Right atrium auricular region (tissue), 2 donors: ENCODE measurements around the gene RNF20. TPM values are rescaled to one million over a fixed set of nuclear protein-coding genes. Genes with fewer than 3 reads are reported as not detected.

Experiments
- DNase-seq: peaks from one replicate; pipeline ENCODE4 v3.0.0-alpha.2; 2019; ENCODE audit warnings: low spot score
- H3K27ac ChIP-seq, 2 donors: fragments of 200-600 bp; sonication (generic); 1 replicate in 1 of 2; 2 replicates in 1 of 2; pipeline ENCODE4 v1.5.1; 2016 to 2019
- H3K27me3 ChIP-seq, 2 donors: fragments of 200-600 bp; sonication (generic); one replicate each; pipeline versions ENCODE4 v1.5.1 to v1.6.0; 2017 to 2019
- H3K36me3 ChIP-seq: fragments of 200-600 bp; sonication (generic); one replicate; pipeline ENCODE4 v1.5.1; 2016
- H3K4me1 ChIP-seq, 2 donors: fragments of 200-600 bp; sonication (generic); one replicate each; pipeline versions ENCODE4 v1.5.1 to v1.6.0; 2017 to 2019
- H3K4me3 ChIP-seq, 2 donors: fragments of 200-600 bp; sonication (generic); 1 replicate in 1 of 2; 2 replicates in 1 of 2; pipeline ENCODE4 v1.5.1; 2017 to 2019; ENCODE audit warnings: mild to moderate bottlenecking in 1 of 2, moderate library complexity in 1 of 2
- H3K9me3 ChIP-seq, 2 donors: fragments of 200-600 bp; sonication (generic); one replicate each; pipeline ENCODE4 v1.5.1; 2019
- total RNA-seq, 2 donors: library from RNA; depleted of rRNA; stranded (reverse); fragments of >200 nt; gene quantifications; one replicate each; pipeline ENCODE4 v1.1.0, GENCODE V29; 2016
- TF ChIP-seq, protein P1 (sequence below), 2 donors: fragments of 200-600 bp; sonication (generic); IDR thresholded peaks; one replicate each; pipeline ENCODE4 v1.5.1; 2019; ENCODE audit warnings: antibody characterized with exemption in 2 of 2

Gene RNF20
- total RNA-seq, 2 donors from 2014 or later = 18.0 to 22.7 TPM

DNA sequence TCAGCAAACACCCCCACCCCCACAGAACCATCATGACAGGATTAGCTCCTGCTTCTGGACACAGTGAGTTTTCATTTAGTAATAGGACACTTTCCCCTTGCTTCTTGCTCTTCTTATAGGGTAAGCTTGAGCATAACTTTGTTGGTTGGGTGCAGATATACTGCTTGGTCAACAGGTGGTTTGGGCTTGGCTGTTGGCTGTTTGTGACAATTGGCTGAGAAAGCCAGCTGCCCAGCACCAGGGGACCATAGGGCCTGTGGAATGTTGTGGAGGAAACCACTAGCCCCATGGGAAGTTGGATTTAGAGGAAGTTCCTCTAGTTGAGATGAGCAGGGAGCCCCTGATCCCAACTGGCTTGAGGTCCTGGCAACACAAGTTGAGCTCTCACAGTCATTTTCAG lies 30.6 kb downstream of the RNF20 start:
- Histone ChIP-seq H3K27me3 (no peaks in the 10 kb centered on the region), H3K9me3 (no peaks in the 10 kb centered on the region), H3K4me3 (no peak overlapping the region), H3K27ac (no peak overlapping the region), H3K36me3 (peaks cover 64% of the 10 kb centered on the region), H3K4me1 (no peaks in the 10 kb centered on the region)
- no peak for DNase-seq
- TF ChIP-seq, protein P1, sequence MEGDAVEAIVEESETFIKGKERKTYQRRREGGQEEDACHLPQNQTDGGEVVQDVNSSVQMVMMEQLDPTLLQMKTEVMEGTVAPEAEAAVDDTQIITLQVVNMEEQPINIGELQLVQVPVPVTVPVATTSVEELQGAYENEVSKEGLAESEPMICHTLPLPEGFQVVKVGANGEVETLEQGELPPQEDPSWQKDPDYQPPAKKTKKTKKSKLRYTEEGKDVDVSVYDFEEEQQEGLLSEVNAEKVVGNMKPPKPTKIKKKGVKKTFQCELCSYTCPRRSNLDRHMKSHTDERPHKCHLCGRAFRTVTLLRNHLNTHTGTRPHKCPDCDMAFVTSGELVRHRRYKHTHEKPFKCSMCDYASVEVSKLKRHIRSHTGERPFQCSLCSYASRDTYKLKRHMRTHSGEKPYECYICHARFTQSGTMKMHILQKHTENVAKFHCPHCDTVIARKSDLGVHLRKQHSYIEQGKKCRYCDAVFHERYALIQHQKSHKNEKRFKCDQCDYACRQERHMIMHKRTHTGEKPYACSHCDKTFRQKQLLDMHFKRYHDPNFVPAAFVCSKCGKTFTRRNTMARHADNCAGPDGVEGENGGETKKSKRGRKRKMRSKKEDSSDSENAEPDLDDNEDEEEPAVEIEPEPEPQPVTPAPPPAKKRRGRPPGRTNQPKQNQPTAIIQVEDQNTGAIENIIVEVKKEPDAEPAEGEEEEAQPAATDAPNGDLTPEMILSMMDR (IDR thresholded peaks at IDR 0.05) = no peak

DNA sequence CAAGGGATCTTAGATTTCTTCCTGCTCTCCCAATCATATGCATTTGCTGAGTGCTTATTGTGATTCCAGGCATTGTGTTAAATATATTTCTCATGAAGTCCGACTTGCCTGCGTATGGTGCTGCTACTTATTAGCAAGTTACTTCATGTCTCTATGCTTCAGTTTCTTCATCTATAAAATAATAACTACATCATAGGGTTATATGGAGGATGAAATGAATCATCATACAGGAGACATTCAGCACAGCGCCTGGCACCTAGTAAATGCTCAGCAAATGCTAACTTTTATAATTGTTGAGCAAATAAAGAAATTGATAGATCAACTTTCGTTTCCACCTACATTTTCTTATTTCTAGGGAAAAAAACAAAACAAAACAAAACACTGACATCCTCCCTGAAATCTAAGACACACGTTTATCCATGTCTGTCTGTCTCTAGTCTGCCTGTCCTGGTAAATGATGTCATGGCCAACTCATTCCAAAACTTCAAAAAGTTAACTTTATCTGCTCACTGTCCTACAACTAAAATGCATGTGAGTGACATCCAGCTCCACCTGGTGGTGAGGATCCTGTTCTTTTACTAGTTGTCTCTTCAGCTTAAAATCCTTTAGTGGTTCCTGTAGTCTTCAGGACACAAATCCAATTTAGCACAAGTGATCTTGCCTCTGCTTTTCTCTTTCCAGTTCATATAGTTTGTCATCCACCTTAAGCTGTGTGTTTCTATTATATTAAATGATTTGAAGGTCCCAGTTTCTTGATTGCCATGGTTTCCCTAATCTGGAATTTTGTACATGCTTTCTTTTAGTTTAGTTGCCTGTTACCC lies 33.5 kb downstream of the RNF20 start:
- peaks cover 44% of the 10 kb centered on the region for H3K36me3 ChIP-seq

DNA sequence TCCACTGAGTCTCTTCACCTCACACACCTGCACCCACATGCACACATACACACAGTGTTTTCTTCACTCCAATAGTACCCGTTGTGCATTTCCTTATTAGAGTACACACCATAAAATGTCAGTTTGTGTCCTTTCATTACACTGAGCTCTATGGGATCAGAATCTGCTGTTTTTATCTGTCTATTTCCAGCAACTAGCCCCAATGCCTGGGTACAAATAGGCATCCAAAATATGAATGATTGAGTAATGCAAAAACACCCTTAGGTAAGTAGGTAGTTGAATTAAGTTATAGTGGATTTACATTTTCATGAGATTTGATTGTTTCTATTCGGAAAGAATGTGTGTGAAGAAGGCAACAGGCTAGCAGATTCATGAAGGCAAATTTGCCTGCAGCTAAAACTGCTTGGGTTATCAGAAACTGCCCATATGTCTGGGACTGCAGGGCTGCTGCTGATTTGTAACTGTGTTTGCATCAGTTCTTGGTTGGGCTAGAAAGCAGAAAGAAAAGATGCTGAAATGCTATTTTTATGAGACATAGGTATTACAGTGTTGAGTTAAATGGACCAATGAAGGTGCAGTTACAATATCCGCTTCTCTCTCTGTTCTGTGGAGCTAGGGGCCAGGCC lies 34.2 kb downstream of the RNF20 start:
- no peaks in the 10 kb centered on the region for H3K27me3 ChIP-seq
- no peak for DNase-seq
- H3K27ac ChIP-seq = no peak overlapping the region
- peaks cover 0 to 8% of the 10 kb centered on the region in 2 donors for H3K4me1 ChIP-seq
- H3K9me3 ChIP-seq = no peaks in the 10 kb centered on the region
- TF ChIP-seq, protein P1 (IDR thresholded peaks at IDR 0.05) = no peak
- peaks cover 37% of the 10 kb centered on the region for H3K36me3 ChIP-seq
- no peak overlapping the region for H3K4me3 ChIP-seq

More for the DNA sequence above, 33.5 kb downstream of the RNF20 start:
- H3K27ac ChIP-seq = no peak overlapping the region
- H3K4me3 ChIP-seq = no peak overlapping the region
- H3K9me3 ChIP-seq = no peaks in the 10 kb centered on the region
- TF ChIP-seq, protein P1 (IDR thresholded peaks at IDR 0.05) = peak in 1 of 2 donors; percentile 50
- DNase-seq = no peak
- peaks cover 0 to 8% of the 10 kb centered on the region in 2 donors for H3K4me1 ChIP-seq
- no peaks in the 10 kb centered on the region for H3K27me3 ChIP-seq

GRCh38 chr9:101569741-101570501 lies 36.3 kb downstream of the RNF20 start:
- TF ChIP-seq, protein P1 (IDR thresholded peaks at IDR 0.05) = no peak
- Histone ChIP-seq H3K36me3 (peaks cover 17% of the 10 kb centered on the region), H3K9me3 (no peaks in the 10 kb centered on the region), H3K4me1 (peaks cover 0 to 8% of the 10 kb centered on the region in 2 donors), H3K27me3 (no peaks in the 10 kb centered on the region), H3K27ac (no peak overlapping the region), H3K4me3 (no peak overlapping the region)
- no peak for DNase-seq

- TF ChIP-seq, protein P1 (IDR thresholded peaks at IDR 0.05) = no peak
- H3K27me3 ChIP-seq = no peaks in the 10 kb centered on the region
- H3K9me3 ChIP-seq = no peaks in the 10 kb centered on the region
- no peak overlapping the region for H3K27ac ChIP-seq
- peaks cover 7% of the 10 kb centered on the region for H3K36me3 ChIP-seq
- H3K4me3 ChIP-seq = no peak overlapping the region
- H3K4me1 ChIP-seq = peaks cover 0 to 8% of the 10 kb centered on the region in 2 donors
- DNase-seq = no peak
Measured at GRCh38 chr9:101571114-101571513, 37.5 kb downstream of the RNF20 start.
